K562 (cell line): ENCODE data around the gene ANO9. TPM values are rescaled to one million over a fixed set of nuclear protein-coding genes. Genes with fewer than 3 reads are reported as not detected.

ENCODE experiments used
- CBFA2T2 ChIP-seq: fragments of 450-650 bp; conservative IDR thresholded peaks from 2 replicates; pipeline ENCODE4 v1.6.1; 2017; ENCODE audit warnings: mild to moderate bottlenecking
- MCM2 ChIP-seq: fragments of 450-650 bp; IDR thresholded peaks from 2 replicates; pipeline ENCODE4 v1.6.1; 2017; ENCODE audit warnings: low read depth, mild to moderate bottlenecking
- MEF2A ChIP-seq: IDR thresholded peaks from 2 replicates; pipeline ENCODE4 v1.6.1; 2011; ENCODE audit warnings: low read depth, mild to moderate bottlenecking, low read length, moderate library complexity; ENCODE audit not compliant: control insufficient read depth
- MYNN ChIP-seq, 2 experiments: sonication (generic); formaldehyde crosslinking in 1 of 2; IDR thresholded peaks; 2 replicates each; pipeline versions ENCODE4 v1.5.0 to v1.6.1; 2016 to 2020; ENCODE audit warnings: antibody characterized with exemption in 1 of 2, missing genetic modification reagents in 1 of 2
- NONO ChIP-seq, 2 experiments: fragments of 200-400 bp in 1 of 2; fragments of 450-650 bp in 1 of 2; formaldehyde crosslinking in 1 of 2; IDR thresholded peaks; 2 replicates each; pipeline ENCODE4 v1.6.1; 2017; ENCODE audit warnings: low read depth in 2 of 2, mild to moderate bottlenecking in 2 of 2, moderate library complexity in 2 of 2, low read length in 1 of 2
- PHTF2 ChIP-seq: fragments of 250-450 bp; sonication (Bioruptor Pico); IDR thresholded peaks from 2 replicates; pipeline ENCODE4 v1.5.0; 2021; ENCODE audit warnings: mild to moderate bottlenecking
- SIRT6 ChIP-seq: IDR thresholded peaks from one replicate; pipeline ENCODE4 v1.6.1; 2012; ENCODE audit warnings: low read depth, mild to moderate bottlenecking, control low read depth, inconsistent platforms, low read length, moderate library complexity
- SNIP1 ChIP-seq: fragments of 450-650 bp; IDR thresholded peaks from 2 replicates; pipeline ENCODE4 v1.7.1; 2017; ENCODE audit warnings: low read depth, mild to moderate bottlenecking
- SUPT5H ChIP-seq: fragments of 450-650 bp; IDR thresholded peaks from 2 replicates; pipeline ENCODE4 v1.6.1; 2016
- TFAP4 ChIP-seq: sonication (generic); formaldehyde crosslinking; IDR thresholded peaks from 2 replicates; pipeline ENCODE4 v1.8.0; 2022; ENCODE audit warnings: missing genetic modification reagents, mild to moderate bottlenecking, moderate library complexity, borderline replicate concordance
- XRCC5 ChIP-seq: fragments of 200-400 bp; formaldehyde crosslinking; IDR thresholded peaks from 2 replicates; pipeline ENCODE4 v1.6.1; 2017; ENCODE audit warnings: low read depth, mild to moderate bottlenecking, low read length
- ZBTB26 ChIP-seq: fragments of 450-650 bp; formaldehyde crosslinking; IDR thresholded peaks from 2 replicates; pipeline ENCODE4 v1.4.0; 2022; ENCODE audit warnings: missing genetic modification characterization
- ZNF253 ChIP-seq: fragments of 250-450 bp; sonication (Bioruptor Pico); conservative IDR thresholded peaks from 2 replicates; pipeline ENCODE4 v1.6.1; 2021; ENCODE audit warnings: mild to moderate bottlenecking
- ZNF311 ChIP-seq: fragments of 250-450 bp; sonication (Bioruptor Pico); IDR thresholded peaks from 2 replicates; pipeline ENCODE4 v1.4.0; 2020; ENCODE audit warnings: mild to moderate bottlenecking, moderate library complexity
- ZNF707 ChIP-seq: fragments of 250-450 bp; sonication (Bioruptor Pico); conservative IDR thresholded peaks from 2 replicates; pipeline ENCODE4 v1.8.0; 2022; ENCODE audit warnings: inconsistent platforms, mild to moderate bottlenecking, moderate library complexity
- ZNF764 ChIP-seq: fragments of 250-450 bp; sonication (Bioruptor Pico); IDR thresholded peaks from 2 replicates; pipeline ENCODE4 v1.4.0; 2020; ENCODE audit warnings: low read depth, mild to moderate bottlenecking, moderate library complexity
- polyA plus RNA-seq, 8 experiments: library from polyadenylated mRNA; depleted of rRNA in 4 of 8; stranded (reverse) in 5 of 8; unstranded in 3 of 8; fragments of >200 nt; fragmentation: Nextera tagmentation in 2 of 8; fragmentation: Illumina TruSeq in 1 of 8; extraction: Ambion mirVana in 2 of 8; extraction: Trizol in 1 of 8; gene quantifications; 2 replicates each; pipeline versions ENCODE4 v1.2.1 to v1.2.3, GENCODE V29; 2011 to 2014; ENCODE audit warnings: inconsistent platforms in 1 of 8, missing spikeins in 1 of 8
- total RNA-seq, 7 experiments: library from RNA; depleted of rRNA in 6 of 7; stranded (reverse); fragments of >200 nt in 6 of 7; fragmentation: Illumina TruSeq in 2 of 7; extraction: Trizol in 2 of 7; gene quantifications; 2 replicates each; pipeline versions ENCODE4 v1.2.1 to v1.2.3, GENCODE V29; 2011 to 2021; ENCODE audit warnings: low replicate concordance in 1 of 7
- TF ChIP-seq, protein P1 (sequence below): fragments of 250-450 bp; sonication (Bioruptor Pico); IDR thresholded peaks from 2 replicates; pipeline ENCODE4 v1.4.0; 2020; ENCODE audit warnings: borderline replicate concordance
- TF ChIP-seq, protein P2 (sequence below): fragments of 450-650 bp; conservative IDR thresholded peaks from 2 replicates; pipeline ENCODE4 v1.6.1; 2016; ENCODE audit warnings: missing genetic modification characterization, low read depth, mild to moderate bottlenecking, missing compliant biosample characterization, moderate library complexity
- TF ChIP-seq, protein P3 (sequence below), 3 experiments: fragments of 200-800 bp in 1 of 3; fragments of 250-450 bp in 1 of 3; fragments of 450-650 bp in 1 of 3; sonication (Bioruptor Pico) in 1 of 3; sonication (Bioruptor generic) in 1 of 3; formaldehyde crosslinking in 1 of 3; IDR thresholded peaks; 2 replicates each; pipeline versions ENCODE4 v1.6.1 to v1.8.0; 2016 to 2022; ENCODE audit warnings: mild to moderate bottlenecking in 2 of 3, missing genetic modification characterization in 2 of 3, missing compliant biosample characterization in 1 of 3, moderate library complexity in 1 of 3

ANO9 gene
- total and polyA plus RNA-seq, 9 of the 15 experiments (the other 6 are each of a cell fraction or from before 2014, with no cell fraction given) = 0.20 to 14.5 (median 4.5) TPM

GRCh38 chr11:393219-394033, 48.4 kb downstream of the ANO9 start (continued):
- TF ChIP-seq, protein P1, sequence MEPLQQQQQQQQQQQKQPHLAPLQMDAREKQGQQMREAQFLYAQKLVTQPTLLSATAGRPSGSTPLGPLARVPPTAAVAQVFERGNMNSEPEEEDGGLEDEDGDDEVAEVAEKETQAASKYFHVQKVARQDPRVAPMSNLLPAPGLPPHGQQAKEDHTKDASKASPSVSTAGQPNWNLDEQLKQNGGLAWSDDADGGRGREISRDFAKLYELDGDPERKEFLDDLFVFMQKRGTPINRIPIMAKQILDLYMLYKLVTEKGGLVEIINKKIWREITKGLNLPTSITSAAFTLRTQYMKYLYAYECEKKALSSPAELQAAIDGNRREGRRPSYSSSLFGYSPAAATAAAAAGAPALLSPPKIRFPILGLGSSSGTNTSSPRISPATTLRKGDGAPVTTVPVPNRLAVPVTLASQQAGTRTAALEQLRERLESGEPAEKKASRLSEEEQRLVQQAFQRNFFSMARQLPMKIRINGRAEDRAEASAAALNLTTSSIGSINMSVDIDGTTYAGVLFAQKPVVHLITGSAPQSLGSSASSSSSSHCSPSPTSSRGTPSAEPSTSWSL (CRISPR knock-in tag) = no peak
- TF ChIP-seq ZNF311 (no peak), TFAP4 (CRISPR knock-in tag) (no peak), CBFA2T2 (no peak), MYNN (IDR thresholded peaks at IDR 0.05) (0 out of 2 replicates have a peak, but pooled peaks have one; percentile 21), MYNN (CRISPR knock-in tag; IDR thresholded peaks at IDR 0.05) (no peak), XRCC5 (no peak), MCM2 (no peak), ZNF253 (CRISPR knock-in tag) (no peak), ZBTB26 (CRISPR knock-in tag) (no peak), PHTF2 (CRISPR knock-in tag) (no peak), SIRT6 (no peak), ZNF707 (no peak), SNIP1 (no peak), SUPT5H (peak; percentile 23; the same call in 1 of the 2 replicates), NONO (IDR thresholded peaks at IDR 0.05; ENCODE audit: low read depth in 2 of 2, low read length in 1 of 2) (no peak), ZNF764 (CRISPR knock-in tag) (no peak), MEF2A (no peak)
- TF ChIP-seq, protein P2, sequence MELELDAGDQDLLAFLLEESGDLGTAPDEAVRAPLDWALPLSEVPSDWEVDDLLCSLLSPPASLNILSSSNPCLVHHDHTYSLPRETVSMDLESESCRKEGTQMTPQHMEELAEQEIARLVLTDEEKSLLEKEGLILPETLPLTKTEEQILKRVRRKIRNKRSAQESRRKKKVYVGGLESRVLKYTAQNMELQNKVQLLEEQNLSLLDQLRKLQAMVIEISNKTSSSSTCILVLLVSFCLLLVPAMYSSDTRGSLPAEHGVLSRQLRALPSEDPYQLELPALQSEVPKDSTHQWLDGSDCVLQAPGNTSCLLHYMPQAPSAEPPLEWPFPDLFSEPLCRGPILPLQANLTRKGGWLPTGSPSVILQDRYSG (tag) = no peak
- TF ChIP-seq, protein P3, sequence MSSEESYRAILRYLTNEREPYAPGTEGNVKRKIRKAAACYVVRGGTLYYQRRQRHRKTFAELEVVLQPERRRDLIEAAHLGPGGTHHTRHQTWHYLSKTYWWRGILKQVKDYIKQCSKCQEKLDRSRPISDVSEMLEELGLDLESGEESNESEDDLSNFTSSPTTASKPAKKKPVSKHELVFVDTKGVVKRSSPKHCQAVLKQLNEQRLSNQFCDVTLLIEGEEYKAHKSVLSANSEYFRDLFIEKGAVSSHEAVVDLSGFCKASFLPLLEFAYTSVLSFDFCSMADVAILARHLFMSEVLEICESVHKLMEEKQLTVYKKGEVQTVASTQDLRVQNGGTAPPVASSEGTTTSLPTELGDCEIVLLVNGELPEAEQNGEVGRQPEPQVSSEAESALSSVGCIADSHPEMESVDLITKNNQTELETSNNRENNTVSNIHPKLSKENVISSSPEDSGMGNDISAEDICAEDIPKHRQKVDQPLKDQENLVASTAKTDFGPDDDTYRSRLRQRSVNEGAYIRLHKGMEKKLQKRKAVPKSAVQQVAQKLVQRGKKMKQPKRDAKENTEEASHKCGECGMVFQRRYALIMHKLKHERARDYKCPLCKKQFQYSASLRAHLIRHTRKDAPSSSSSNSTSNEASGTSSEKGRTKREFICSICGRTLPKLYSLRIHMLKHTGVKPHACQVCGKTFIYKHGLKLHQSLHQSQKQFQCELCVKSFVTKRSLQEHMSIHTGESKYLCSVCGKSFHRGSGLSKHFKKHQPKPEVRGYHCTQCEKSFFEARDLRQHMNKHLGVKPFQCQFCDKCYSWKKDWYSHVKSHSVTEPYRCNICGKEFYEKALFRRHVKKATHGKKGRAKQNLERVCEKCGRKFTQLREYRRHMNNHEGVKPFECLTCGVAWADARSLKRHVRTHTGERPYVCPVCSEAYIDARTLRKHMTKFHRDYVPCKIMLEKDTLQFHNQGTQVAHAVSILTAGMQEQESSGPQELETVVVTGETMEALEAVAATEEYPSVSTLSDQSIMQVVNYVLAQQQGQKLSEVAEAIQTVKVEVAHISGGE (CRISPR knock-in tag; IDR thresholded peaks at IDR 0.05) = no peak
